Bronchus fibroblast of lung (primary cell): ENCODE data around the gene NLE1. TPM values are rescaled to one million over a fixed set of nuclear protein-coding genes. Genes with fewer than 3 reads are reported as not detected.

ENCODE experiments used
- total RNA-seq: library from RNA; depleted of rRNA; stranded (reverse); fragments of >200 nt; gene quantifications from 2 replicates; pipeline ENCODE4 v1.2.3, GENCODE V29; 2015

Gene NLE1
- 22.7 and 23.2 TPM in 2 replicates for total RNA-seq

GRCh38 chr17:35141681-35142466 is at the start of gene NLE1:
Gene NLE1 (minus strand): TSS chr17:35142303. CDS start chr17:35142275, 28 bp downstream.

GRCh38 chr17:35147375-35147905 is 5.3 kb upstream of the NLE1 start, which contains the start of gene UNC45B:
Gene UNC45B (plus strand): TSS chr17:35147817. CDS start chr17:35148264, 447 bp downstream.

GRCh38 chr17:35121315-35121714 is 20.8 kb downstream of the NLE1 start, which contains the start of gene FNDC8:
Gene FNDC8 (plus strand): TSS chr17:35121615. CDS start chr17:35121694, 79 bp downstream.

GRCh38 chr17:35119370-35120165 is 22.5 kb downstream of the NLE1 start, which contains the start of gene RAD51D:
Gene RAD51D (minus strand): TSS chr17:35119860. CDS start chr17:35119613, 247 bp downstream.

Other genes starting within 250 kb of the NLE1 start
- gene CCT6B, start 180.8 kb downstream of the NLE1 start, total RNA-seq = 0.15 and 0.17 TPM in 2 replicates
- 6.7 and 7.4 TPM in 2 replicates for gene ZNF830, start 180.8 kb downstream of the NLE1 start, total RNA-seq
- 33.3 and 36.4 TPM in 2 replicates for gene LIG3, start 161.8 kb downstream of the NLE1 start, total RNA-seq
- gene RFFL, start 78.6 kb downstream of the NLE1 start, total RNA-seq = 12.8 and 13.5 TPM in 2 replicates
- 14.0 and 16.6 TPM in 2 replicates for gene RAD51D, start 22.4 kb downstream of the NLE1 start, total RNA-seq
- not detected in 2 replicates for gene FNDC8, start 20.7 kb downstream of the NLE1 start, total RNA-seq
- not detected in 2 replicates for gene UNC45B, start 5.5 kb upstream of the NLE1 start, total RNA-seq
- gene SLC35G3, start 52.1 kb upstream of the NLE1 start, total RNA-seq = not detected in 2 replicates
- 27.4 and 30.9 TPM in 2 replicates for gene SLFN5, start 100.8 kb upstream of the NLE1 start, total RNA-seq
- gene SLFN11, start 231.3 kb upstream of the NLE1 start, total RNA-seq = 52.5 and 57.3 TPM in 2 replicates